Choroid plexus epithelial cell (primary cell): ENCODE results near the gene CD247.

Experiments used
- DNase-seq: peaks from one replicate; pipeline ENCODE4 v3.0.0-alpha.2; 2010; ENCODE audit warnings: low read depth
- H3K4me3 ChIP-seq: 2 replicates; pipeline ENCODE4 v1.5.1; 2011; ENCODE audit warnings: low read depth, mild to moderate bottlenecking, control low read depth, low read length, moderate library complexity
- CTCF ChIP-seq: conservative IDR thresholded peaks from 2 replicates; pipeline ENCODE4 v1.5.1; 2011; ENCODE audit warnings: low read depth, mild to moderate bottlenecking, control low read depth, inconsistent platforms, low read length, moderate library complexity

CD247 gene

GRCh38 chr1:167518331-167518700 is at the start of gene CD247:
Gene CD247, minus strand, starts transcription at chr1:167518529. Its CDS starts 64 bp downstream, at chr1:167518465.
- H3K4me3 ChIP-seq: no peak within 1 kb of the TSS
- DNase-seq: no peak
- TF ChIP-seq CTCF: no peak

- TF ChIP-seq CTCF: no peak
- H3K4me3 ChIP-seq: no peak overlapping the region
- DNase-seq: no peak
These were observed 49.3 kb upstream of the CD247 start for GRCh38 chr1:167567663-167568062.

GRCh38 chr1:167566766-167567165 is 48.4 kb upstream of the CD247 start:
- no peak for TF ChIP-seq CTCF
- no peak for DNase-seq
- H3K4me3 ChIP-seq: no peak overlapping the region

GRCh38 chr1:167565922-167566321 is 47.6 kb upstream of the CD247 start:
- no peak for TF ChIP-seq CTCF
- no peak for DNase-seq
- H3K4me3 ChIP-seq: no peak overlapping the region

GRCh38 chr1:167564612-167565270 is 46.4 kb upstream of the CD247 start:
- no peak for DNase-seq
- no peak for TF ChIP-seq CTCF
- no peak overlapping the region for H3K4me3 ChIP-seq

- H3K4me3 ChIP-seq: no peak overlapping the region
- DNase-seq: no peak
- TF ChIP-seq CTCF: no peak
These were observed 45.4 kb upstream of the CD247 start for GRCh38 chr1:167563579-167564246.

GRCh38 chr1:167562702-167563101 is 44.4 kb upstream of the CD247 start:
- TF ChIP-seq CTCF: no peak
- DNase-seq: peak; percentile 53
- H3K4me3 ChIP-seq: no peak overlapping the region
